GM18909 (cell line): ENCODE measurements around the gene ZNF248.
A peak's percentile ranks its signal among the peaks of the same experiment; 100 is the strongest.
"Not testable (repeated sequence)": the region's sequence is repeated elsewhere in the genome, so short reads cannot be mapped to it uniquely, and the experiment has no call there.

Experiments used
- ATAC-seq: cut with Tn5 transposase; IDR thresholded peaks from one replicate; pipeline ENCODE4 v1.9.1; 2021; ENCODE audit warnings: mild to moderate bottlenecking; ENCODE audit not compliant: unreplicated experiment, poor library complexity

The ZNF248 gene

GRCh38 chr10:37857287-37858211 lies at the start of gene ZNF248:
Gene ZNF248 (minus strand): TSS chr10:37857610. CDS start chr10:37856310, 1,300 bp downstream.
- ATAC-seq = peak; percentile 95

- no peak for ATAC-seq
Observed at GRCh38 chr10:37906382-37906781, 49.0 kb upstream of the ZNF248 start.

- no peak for ATAC-seq
Observed at GRCh38 chr10:37896436-37896835, 39.0 kb upstream of the ZNF248 start.

- ATAC-seq = no peak
Observed at GRCh38 chr10:37895674-37896073, 38.3 kb upstream of the ZNF248 start.

GRCh38 chr10:37885850-37886249 lies 28.4 kb upstream of the ZNF248 start:
- no peak for ATAC-seq

- no peak for ATAC-seq
Observed at GRCh38 chr10:37872955-37873354, 15.5 kb upstream of the ZNF248 start.

- no peak for ATAC-seq
Observed at GRCh38 chr10:37872283-37872682, 14.9 kb upstream of the ZNF248 start.

GRCh38 chr10:37871568-37872251 lies 14.3 kb upstream of the ZNF248 start:
- no peak for ATAC-seq

- no peak for ATAC-seq
Observed at GRCh38 chr10:37871143-37871542, 13.7 kb upstream of the ZNF248 start.

- ATAC-seq = no peak
Observed at GRCh38 chr10:37868796-37869195, 11.4 kb upstream of the ZNF248 start.

- ATAC-seq = peak; percentile 52
Observed at GRCh38 chr10:37865957-37866803, 8.8 kb upstream of the ZNF248 start.

GRCh38 chr10:37865264-37865663 lies 7.9 kb upstream of the ZNF248 start:
- ATAC-seq = peak; percentile 43

- ATAC-seq = no peak
Observed at GRCh38 chr10:37860494-37861190, 3.2 kb upstream of the ZNF248 start.

GRCh38 chr10:37859270-37859669 lies 1.9 kb upstream of the ZNF248 start:
- ATAC-seq = not testable (repeated sequence)

- peak; percentile 19 for ATAC-seq
Observed at GRCh38 chr10:37856881-37857286, 526 bp downstream of the ZNF248 start.

GRCh38 chr10:37855636-37856035 lies 1.8 kb downstream of the ZNF248 start:
- ATAC-seq = no peak

GRCh38 chr10:37854626-37855025 lies 2.8 kb downstream of the ZNF248 start:
- no peak for ATAC-seq

GRCh38 chr10:37844644-37845043 lies 12.8 kb downstream of the ZNF248 start:
- ATAC-seq = no peak

- no peak for ATAC-seq
Observed at GRCh38 chr10:37839243-37839642, 18.2 kb downstream of the ZNF248 start.
